WTC11 (cell line): Measurements from ENCODE around the gene PDE1C. TPM values are rescaled to one million over a fixed set of nuclear protein-coding genes. Genes with fewer than 3 reads are reported as not detected.

ENCODE experiments used
- ATAC-seq: fragments of 200-7000 bp; cut with Tn5 transposase; 2 replicates; pipeline ENCODE4 v1.10.0; 2021; ENCODE audit warnings: mild to moderate bottlenecking, moderate library complexity
- CTCF ChIA-PET: fragments of 300-600 bp; sonication (Branson Sonifier 250); formaldehyde crosslinking; loops from one replicate; lab custom pipeline; 2021; ENCODE audit warnings: antibody characterized with exemption; lab: Charles Lee
- POLR2A ChIA-PET: fragments of 350-600 bp; sonication (Branson Sonifier 250); formaldehyde crosslinking; loops from one replicate; lab custom pipeline; 2021; ENCODE audit warnings: antibody characterized with exemption; lab: Charles Lee
- DNase-seq: peaks from one replicate; pipeline ENCODE4 v3.0.0; 2021; ENCODE audit warnings: low spot score
- H3K27ac Mint-ChIP-seq: 2 replicates; pipeline ENCODE4 v1.8.0; 2021; ENCODE audit warnings: mixed read lengths
- H3K27me3 Mint-ChIP-seq: 2 replicates; pipeline ENCODE4 v1.8.0; 2021; ENCODE audit warnings: low read depth, mild to moderate bottlenecking, moderate library complexity, mixed read lengths
- H3K36me3 Mint-ChIP-seq: 2 replicates; pipeline ENCODE4 v1.8.0; 2021; ENCODE audit warnings: mixed read lengths
- H3K4me1 Mint-ChIP-seq: 2 replicates; pipeline ENCODE4 v1.8.0; 2022; ENCODE audit warnings: mixed read lengths
- H3K4me3 Mint-ChIP-seq: 2 replicates; pipeline ENCODE4 v1.8.0; 2021; ENCODE audit warnings: mild to moderate bottlenecking, moderate library complexity, mixed read lengths
- H3K9me3 Mint-ChIP-seq: 2 replicates; pipeline ENCODE4 v1.8.0; 2021; ENCODE audit warnings: mixed read lengths
- ATF1 ChIP-seq: sonication (generic); formaldehyde crosslinking; IDR thresholded peaks from 2 replicates; pipeline ENCODE4 v1.8.1; 2023; ENCODE audit warnings: mild to moderate bottlenecking, moderate library complexity, missing genetic modification reagents
- CREB1 ChIP-seq: sonication (generic); formaldehyde crosslinking; IDR thresholded peaks from 2 replicates; pipeline ENCODE4 v1.8.0; 2023; ENCODE audit warnings: mild to moderate bottlenecking, missing genetic modification reagents
- NR3C1 ChIP-seq: sonication (generic); formaldehyde crosslinking; conservative IDR thresholded peaks from 2 replicates; pipeline ENCODE4 v1.8.1; 2023; ENCODE audit warnings: low read depth, mild to moderate bottlenecking, missing genetic modification reagents
- PRRX2 ChIP-seq: fragments of 250-450 bp; sonication (Bioruptor Pico); IDR thresholded peaks from 2 replicates; pipeline ENCODE4 v1.8.0; 2021; ENCODE audit warnings: mild to moderate bottlenecking
- SMAD3 ChIP-seq: sonication (generic); formaldehyde crosslinking; IDR thresholded peaks from 2 replicates; pipeline ENCODE4 v1.8.0; 2022; ENCODE audit warnings: missing genetic modification reagents, mild to moderate bottlenecking, borderline replicate concordance
- SMAD4 ChIP-seq: sonication (generic); formaldehyde crosslinking; IDR thresholded peaks from 2 replicates; pipeline ENCODE4 v1.8.0; 2022; ENCODE audit warnings: mild to moderate bottlenecking, missing genetic modification reagents
- ZBTB21 ChIP-seq: sonication (generic); formaldehyde crosslinking; IDR thresholded peaks from 2 replicates; pipeline ENCODE4 v1.8.1; 2023; ENCODE audit warnings: mild to moderate bottlenecking, missing genetic modification reagents, borderline replicate concordance
- ZNF232 ChIP-seq: sonication (generic); formaldehyde crosslinking; IDR thresholded peaks from 2 replicates; pipeline ENCODE4 v1.8.0; 2022; ENCODE audit warnings: mild to moderate bottlenecking, missing genetic modification reagents
- ZNF416 ChIP-seq: fragments of 250-450 bp; sonication (Bioruptor Pico); IDR thresholded peaks from 2 replicates; pipeline ENCODE4 v1.9.0; 2021; ENCODE audit warnings: mild to moderate bottlenecking, inconsistent platforms
- total RNA-seq: library from RNA; stranded (reverse); gene quantifications from 3 replicates; pipeline ENCODE4 v1.2.3, GENCODE V29; 2021
- TF ChIP-seq, protein P1 (sequence below): fragments of 250-450 bp; sonication (Bioruptor Pico); IDR thresholded peaks from 2 replicates; pipeline ENCODE4 v1.9.0; 2021; ENCODE audit warnings: mild to moderate bottlenecking
- TF ChIP-seq, protein P2 (sequence below): fragments of 250-450 bp; sonication (Bioruptor Pico); IDR thresholded peaks from 2 replicates; pipeline ENCODE4 v1.9.0; 2021; ENCODE audit warnings: mild to moderate bottlenecking
- TF ChIP-seq, protein P3 (sequence below): sonication (generic); formaldehyde crosslinking; IDR thresholded peaks from 2 replicates; pipeline ENCODE4 v1.8.0; 2022; ENCODE audit warnings: mild to moderate bottlenecking, missing genetic modification reagents
- TF ChIP-seq, protein P4 (sequence below): sonication (generic); formaldehyde crosslinking; IDR thresholded peaks from 2 replicates; pipeline ENCODE4 v1.8.1; 2023; ENCODE audit warnings: mild to moderate bottlenecking, missing genetic modification reagents, borderline replicate concordance
- TF ChIP-seq, protein P5 (sequence below): sonication (generic); formaldehyde crosslinking; IDR thresholded peaks from 2 replicates; pipeline ENCODE4 v1.8.1; 2023; ENCODE audit warnings: mild to moderate bottlenecking, moderate library complexity, missing genetic modification reagents
- TF ChIP-seq, protein P6 (sequence below): sonication (generic); formaldehyde crosslinking; IDR thresholded peaks from 2 replicates; pipeline ENCODE4 v1.8.1; 2022; ENCODE audit warnings: mild to moderate bottlenecking, moderate library complexity, missing genetic modification reagents

The PDE1C gene
- total RNA-seq, 1 experiment from 2014 or later, result 0.55 TPM

DNA sequence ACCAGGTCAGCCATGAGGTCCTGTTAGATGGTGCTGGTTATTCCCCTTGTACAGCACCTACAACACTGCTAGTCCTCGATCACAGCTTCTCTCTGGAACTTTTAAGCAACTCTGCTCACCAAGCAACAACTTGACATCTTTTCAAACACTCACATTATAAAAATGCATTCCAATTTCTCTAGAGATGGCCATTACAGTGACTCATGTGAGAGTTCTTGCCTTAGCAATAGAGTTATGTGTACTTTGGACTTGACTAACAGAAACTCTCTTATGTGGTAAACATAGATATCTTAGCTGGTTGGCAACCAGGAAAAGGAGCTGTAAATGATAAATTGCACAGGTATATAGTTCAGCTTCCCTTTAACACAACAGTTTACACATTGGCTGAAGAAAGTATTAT lies 122.2 kb downstream of the PDE1C start (continued):
- TF ChIP-seq, protein P1, sequence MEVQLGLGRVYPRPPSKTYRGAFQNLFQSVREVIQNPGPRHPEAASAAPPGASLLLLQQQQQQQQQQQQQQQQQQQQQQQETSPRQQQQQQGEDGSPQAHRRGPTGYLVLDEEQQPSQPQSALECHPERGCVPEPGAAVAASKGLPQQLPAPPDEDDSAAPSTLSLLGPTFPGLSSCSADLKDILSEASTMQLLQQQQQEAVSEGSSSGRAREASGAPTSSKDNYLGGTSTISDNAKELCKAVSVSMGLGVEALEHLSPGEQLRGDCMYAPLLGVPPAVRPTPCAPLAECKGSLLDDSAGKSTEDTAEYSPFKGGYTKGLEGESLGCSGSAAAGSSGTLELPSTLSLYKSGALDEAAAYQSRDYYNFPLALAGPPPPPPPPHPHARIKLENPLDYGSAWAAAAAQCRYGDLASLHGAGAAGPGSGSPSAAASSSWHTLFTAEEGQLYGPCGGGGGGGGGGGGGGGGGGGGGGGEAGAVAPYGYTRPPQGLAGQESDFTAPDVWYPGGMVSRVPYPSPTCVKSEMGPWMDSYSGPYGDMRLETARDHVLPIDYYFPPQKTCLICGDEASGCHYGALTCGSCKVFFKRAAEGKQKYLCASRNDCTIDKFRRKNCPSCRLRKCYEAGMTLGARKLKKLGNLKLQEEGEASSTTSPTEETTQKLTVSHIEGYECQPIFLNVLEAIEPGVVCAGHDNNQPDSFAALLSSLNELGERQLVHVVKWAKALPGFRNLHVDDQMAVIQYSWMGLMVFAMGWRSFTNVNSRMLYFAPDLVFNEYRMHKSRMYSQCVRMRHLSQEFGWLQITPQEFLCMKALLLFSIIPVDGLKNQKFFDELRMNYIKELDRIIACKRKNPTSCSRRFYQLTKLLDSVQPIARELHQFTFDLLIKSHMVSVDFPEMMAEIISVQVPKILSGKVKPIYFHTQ (CRISPR knock-in tag), result no peak
- TF ChIP-seq SMAD3 (CRISPR knock-in tag), result no peak
- TF ChIP-seq ZBTB21 (CRISPR knock-in tag), result no peak
- TF ChIP-seq, protein P2, sequence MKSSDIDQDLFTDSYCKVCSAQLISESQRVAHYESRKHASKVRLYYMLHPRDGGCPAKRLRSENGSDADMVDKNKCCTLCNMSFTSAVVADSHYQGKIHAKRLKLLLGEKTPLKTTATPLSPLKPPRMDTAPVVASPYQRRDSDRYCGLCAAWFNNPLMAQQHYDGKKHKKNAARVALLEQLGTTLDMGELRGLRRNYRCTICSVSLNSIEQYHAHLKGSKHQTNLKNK (CRISPR knock-in tag), result no peak
- TF ChIP-seq ZNF232 (CRISPR knock-in tag), result no peak

DNA sequence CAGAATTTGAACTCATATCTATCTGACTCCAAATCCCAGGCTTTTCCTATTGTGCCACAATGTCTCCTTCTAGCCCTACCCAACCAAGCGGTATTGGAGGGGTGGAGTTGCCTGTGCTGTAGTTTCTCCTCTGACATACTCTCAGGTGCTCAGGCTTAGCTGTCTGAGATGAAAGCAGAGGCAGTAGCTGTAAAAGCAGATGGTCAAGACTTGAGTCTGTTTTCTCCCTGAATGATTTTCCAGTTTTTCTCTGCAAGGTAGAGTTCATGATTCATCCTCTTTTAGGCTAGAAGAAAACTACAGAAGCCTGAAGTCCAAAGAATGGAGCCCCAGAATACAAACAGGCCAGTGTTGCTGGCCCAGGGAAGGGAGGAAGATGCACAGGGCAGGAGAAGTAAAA lies 130.0 kb downstream of the PDE1C start:
- peaks cover 23% of the 10 kb centered on the region for H3K4me1 Mint-ChIP-seq
- H3K27ac Mint-ChIP-seq, result no peak overlapping the region
- DNase-seq, result no peak
- TF ChIP-seq, protein P3, sequence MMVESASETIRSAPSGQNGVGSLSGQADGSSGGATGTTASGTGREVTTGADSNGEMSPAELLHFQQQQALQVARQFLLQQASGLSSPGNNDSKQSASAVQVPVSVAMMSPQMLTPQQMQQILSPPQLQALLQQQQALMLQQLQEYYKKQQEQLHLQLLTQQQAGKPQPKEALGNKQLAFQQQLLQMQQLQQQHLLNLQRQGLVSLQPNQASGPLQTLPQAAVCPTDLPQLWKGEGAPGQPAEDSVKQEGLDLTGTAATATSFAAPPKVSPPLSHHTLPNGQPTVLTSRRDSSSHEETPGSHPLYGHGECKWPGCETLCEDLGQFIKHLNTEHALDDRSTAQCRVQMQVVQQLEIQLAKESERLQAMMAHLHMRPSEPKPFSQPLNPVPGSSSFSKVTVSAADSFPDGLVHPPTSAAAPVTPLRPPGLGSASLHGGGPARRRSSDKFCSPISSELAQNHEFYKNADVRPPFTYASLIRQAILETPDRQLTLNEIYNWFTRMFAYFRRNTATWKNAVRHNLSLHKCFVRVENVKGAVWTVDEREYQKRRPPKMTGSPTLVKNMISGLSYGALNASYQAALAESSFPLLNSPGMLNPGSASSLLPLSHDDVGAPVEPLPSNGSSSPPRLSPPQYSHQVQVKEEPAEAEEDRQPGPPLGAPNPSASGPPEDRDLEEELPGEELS (CRISPR knock-in tag), result no peak
- no peak overlapping the region for H3K4me3 Mint-ChIP-seq
- no peak for ATAC-seq
- H3K27me3 Mint-ChIP-seq, result no peaks in the 10 kb centered on the region; the same call in none of the 2 replicates
- no peaks in the 10 kb centered on the region for H3K36me3 Mint-ChIP-seq
- ChIA-PET CTCF (no interaction called here), POLR2A (no interaction called here)
- peaks cover 6% of the 10 kb centered on the region; the same call in 1 of the 2 replicates for H3K9me3 Mint-ChIP-seq

DNA sequence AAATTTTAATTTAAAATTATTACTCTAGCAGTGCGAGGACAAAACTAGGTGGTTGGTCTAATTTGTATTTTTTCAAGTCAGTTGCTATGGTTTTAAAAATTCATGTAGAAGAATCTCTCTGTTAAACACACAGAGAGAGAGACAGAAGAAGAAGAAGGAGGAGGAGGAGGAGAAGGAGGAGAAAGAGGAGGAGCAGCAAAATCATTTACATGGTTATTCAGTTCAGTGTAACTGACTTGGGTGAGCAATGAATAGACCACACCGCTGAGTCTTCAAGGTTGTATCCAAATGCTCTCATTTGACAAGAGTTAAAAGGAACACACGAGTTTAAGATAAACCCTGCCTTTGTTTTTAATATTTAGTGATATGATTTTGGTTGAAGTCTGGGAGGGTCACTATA lies 131.1 kb downstream of the PDE1C start:
- no peaks in the 10 kb centered on the region for H3K36me3 Mint-ChIP-seq
- H3K27me3 Mint-ChIP-seq, result no peaks in the 10 kb centered on the region; the same call in none of the 2 replicates
- no peak for DNase-seq
- H3K27ac Mint-ChIP-seq, result no peak overlapping the region
- ChIA-PET POLR2A (interaction anchor here (0.7 kb wide), 1 partner anchor 92 kb away, joined by 3 read pairs; no protein-coding TSS in a partner anchor), CTCF (interaction anchor here (0.7 to 1.0 kb wide), 3 partner anchors 124 to 271 kb away, joined by 3 to 4 read pairs (median 3); no protein-coding TSS in a partner anchor)
- H3K4me3 Mint-ChIP-seq, result no peak overlapping the region
- H3K9me3 Mint-ChIP-seq, result peaks cover 5% of the 10 kb centered on the region; the same call in 1 of the 2 replicates
- ATAC-seq, result no peak
- peaks cover 30% of the 10 kb centered on the region for H3K4me1 Mint-ChIP-seq
- TF ChIP-seq, protein P4, sequence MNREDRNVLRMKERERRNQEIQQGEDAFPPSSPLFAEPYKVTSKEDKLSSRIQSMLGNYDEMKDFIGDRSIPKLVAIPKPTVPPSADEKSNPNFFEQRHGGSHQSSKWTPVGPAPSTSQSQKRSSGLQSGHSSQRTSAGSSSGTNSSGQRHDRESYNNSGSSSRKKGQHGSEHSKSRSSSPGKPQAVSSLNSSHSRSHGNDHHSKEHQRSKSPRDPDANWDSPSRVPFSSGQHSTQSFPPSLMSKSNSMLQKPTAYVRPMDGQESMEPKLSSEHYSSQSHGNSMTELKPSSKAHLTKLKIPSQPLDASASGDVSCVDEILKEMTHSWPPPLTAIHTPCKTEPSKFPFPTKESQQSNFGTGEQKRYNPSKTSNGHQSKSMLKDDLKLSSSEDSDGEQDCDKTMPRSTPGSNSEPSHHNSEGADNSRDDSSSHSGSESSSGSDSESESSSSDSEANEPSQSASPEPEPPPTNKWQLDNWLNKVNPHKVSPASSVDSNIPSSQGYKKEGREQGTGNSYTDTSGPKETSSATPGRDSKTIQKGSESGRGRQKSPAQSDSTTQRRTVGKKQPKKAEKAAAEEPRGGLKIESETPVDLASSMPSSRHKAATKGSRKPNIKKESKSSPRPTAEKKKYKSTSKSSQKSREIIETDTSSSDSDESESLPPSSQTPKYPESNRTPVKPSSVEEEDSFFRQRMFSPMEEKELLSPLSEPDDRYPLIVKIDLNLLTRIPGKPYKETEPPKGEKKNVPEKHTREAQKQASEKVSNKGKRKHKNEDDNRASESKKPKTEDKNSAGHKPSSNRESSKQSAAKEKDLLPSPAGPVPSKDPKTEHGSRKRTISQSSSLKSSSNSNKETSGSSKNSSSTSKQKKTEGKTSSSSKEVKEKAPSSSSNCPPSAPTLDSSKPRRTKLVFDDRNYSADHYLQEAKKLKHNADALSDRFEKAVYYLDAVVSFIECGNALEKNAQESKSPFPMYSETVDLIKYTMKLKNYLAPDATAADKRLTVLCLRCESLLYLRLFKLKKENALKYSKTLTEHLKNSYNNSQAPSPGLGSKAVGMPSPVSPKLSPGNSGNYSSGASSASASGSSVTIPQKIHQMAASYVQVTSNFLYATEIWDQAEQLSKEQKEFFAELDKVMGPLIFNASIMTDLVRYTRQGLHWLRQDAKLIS, result no peak
- TF ChIP-seq, protein P5, sequence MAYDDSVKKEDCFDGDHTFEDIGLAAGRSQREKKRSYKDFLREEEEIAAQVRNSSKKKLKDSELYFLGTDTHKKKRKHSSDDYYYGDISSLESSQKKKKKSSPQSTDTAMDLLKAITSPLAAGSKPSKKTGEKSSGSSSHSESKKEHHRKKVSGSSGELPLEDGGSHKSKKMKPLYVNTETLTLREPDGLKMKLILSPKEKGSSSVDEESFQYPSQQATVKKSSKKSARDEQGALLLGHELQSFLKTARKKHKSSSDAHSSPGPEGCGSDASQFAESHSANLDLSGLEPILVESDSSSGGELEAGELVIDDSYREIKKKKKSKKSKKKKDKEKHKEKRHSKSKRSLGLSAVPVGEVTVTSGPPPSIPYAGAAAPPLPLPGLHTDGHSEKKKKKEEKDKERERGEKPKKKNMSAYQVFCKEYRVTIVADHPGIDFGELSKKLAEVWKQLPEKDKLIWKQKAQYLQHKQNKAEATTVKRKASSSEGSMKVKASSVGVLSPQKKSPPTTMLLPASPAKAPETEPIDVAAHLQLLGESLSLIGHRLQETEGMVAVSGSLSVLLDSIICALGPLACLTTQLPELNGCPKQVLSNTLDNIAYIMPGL (CRISPR knock-in tag), result no peak
- no peak for TF ChIP-seq ZNF416 (CRISPR knock-in tag)
- TF ChIP-seq ATF1 (CRISPR knock-in tag), result no peak
- TF ChIP-seq, protein P2 (CRISPR knock-in tag), result no peak
- TF ChIP-seq PRRX2 (CRISPR knock-in tag), result no peak
- TF ChIP-seq, protein P6, sequence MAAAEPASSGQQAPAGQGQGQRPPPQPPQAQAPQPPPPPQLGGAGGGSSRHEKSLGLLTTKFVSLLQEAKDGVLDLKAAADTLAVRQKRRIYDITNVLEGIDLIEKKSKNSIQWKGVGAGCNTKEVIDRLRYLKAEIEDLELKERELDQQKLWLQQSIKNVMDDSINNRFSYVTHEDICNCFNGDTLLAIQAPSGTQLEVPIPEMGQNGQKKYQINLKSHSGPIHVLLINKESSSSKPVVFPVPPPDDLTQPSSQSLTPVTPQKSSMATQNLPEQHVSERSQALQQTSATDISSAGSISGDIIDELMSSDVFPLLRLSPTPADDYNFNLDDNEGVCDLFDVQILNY (CRISPR knock-in tag), result no peak
- no peak for TF ChIP-seq CREB1 (CRISPR knock-in tag)
- no peak for TF ChIP-seq NR3C1 (CRISPR knock-in tag)
- no peak for TF ChIP-seq SMAD4 (CRISPR knock-in tag)
